ENCODE results near the gene CHRDL2.

CHRDL2 gene, protein sequence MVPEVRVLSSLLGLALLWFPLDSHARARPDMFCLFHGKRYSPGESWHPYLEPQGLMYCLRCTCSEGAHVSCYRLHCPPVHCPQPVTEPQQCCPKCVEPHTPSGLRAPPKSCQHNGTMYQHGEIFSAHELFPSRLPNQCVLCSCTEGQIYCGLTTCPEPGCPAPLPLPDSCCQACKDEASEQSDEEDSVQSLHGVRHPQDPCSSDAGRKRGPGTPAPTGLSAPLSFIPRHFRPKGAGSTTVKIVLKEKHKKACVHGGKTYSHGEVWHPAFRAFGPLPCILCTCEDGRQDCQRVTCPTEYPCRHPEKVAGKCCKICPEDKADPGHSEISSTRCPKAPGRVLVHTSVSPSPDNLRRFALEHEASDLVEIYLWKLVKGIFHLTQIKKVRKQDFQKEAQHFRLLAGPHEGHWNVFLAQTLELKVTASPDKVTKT

DNA sequence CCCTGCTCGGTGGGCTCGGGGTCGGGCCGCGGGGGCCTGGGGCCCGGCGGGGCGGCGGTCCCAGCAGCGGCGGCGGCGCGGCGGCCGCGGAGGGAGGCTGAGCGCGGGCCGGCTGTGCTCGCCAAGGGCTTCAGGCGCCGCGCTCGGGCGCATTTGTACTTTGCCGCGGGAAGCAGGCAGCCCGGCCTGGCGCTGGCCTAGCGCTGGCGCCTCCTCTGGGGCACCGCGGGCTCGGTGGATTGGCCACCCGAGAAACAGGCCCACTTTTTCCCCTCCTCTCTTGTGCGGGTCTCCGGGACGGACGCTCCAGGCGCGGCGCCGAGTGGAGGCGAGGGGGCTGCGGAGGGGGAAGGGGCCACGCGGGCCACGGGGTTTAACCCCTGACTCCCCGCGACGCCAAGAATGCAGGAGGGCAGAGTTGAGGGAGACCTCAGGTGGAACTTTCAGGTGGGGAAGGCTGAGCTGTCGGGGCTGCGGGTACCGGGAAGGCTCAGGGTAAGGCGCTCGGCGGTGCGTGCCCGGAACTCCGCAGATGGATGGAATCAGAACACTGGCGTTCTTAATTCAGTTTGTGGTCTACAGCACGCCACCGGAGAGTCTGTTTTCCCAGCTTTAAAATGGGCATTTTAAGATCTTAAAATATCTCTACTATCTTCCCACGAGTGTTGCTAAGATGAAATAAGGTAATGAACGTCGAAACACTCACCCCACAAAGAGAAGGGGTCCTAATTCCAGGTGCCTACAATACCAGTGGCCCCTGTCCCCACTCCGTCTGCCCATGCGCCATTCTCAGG is at the start of gene CHRDL2:
Gene CHRDL2 (minus strand): TSS at position 126 of the 794 bp plus-strand sequence. CDS start 538 bp downstream, outside the sequence.
- TF ChIP-seq, protein P1, sequence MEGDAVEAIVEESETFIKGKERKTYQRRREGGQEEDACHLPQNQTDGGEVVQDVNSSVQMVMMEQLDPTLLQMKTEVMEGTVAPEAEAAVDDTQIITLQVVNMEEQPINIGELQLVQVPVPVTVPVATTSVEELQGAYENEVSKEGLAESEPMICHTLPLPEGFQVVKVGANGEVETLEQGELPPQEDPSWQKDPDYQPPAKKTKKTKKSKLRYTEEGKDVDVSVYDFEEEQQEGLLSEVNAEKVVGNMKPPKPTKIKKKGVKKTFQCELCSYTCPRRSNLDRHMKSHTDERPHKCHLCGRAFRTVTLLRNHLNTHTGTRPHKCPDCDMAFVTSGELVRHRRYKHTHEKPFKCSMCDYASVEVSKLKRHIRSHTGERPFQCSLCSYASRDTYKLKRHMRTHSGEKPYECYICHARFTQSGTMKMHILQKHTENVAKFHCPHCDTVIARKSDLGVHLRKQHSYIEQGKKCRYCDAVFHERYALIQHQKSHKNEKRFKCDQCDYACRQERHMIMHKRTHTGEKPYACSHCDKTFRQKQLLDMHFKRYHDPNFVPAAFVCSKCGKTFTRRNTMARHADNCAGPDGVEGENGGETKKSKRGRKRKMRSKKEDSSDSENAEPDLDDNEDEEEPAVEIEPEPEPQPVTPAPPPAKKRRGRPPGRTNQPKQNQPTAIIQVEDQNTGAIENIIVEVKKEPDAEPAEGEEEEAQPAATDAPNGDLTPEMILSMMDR (conservative IDR thresholded peaks at IDR 0.05; ENCODE audit: low read depth), result no peak
- DNase-seq (ENCODE audit: low spot score), result no peak
- ChIA-PET POLR2A (ENCODE audit: low non-redundant PET) (no interaction called here), CTCF (interaction anchor here (0.6 to 0.8 kb wide), 2 partner anchors 8 to 24 kb away, joined by 3 to 7 read pairs; no protein-coding TSS in a partner anchor)
- H3K27ac ChIP-seq, result no peak within 1 kb of the TSS

DNA sequence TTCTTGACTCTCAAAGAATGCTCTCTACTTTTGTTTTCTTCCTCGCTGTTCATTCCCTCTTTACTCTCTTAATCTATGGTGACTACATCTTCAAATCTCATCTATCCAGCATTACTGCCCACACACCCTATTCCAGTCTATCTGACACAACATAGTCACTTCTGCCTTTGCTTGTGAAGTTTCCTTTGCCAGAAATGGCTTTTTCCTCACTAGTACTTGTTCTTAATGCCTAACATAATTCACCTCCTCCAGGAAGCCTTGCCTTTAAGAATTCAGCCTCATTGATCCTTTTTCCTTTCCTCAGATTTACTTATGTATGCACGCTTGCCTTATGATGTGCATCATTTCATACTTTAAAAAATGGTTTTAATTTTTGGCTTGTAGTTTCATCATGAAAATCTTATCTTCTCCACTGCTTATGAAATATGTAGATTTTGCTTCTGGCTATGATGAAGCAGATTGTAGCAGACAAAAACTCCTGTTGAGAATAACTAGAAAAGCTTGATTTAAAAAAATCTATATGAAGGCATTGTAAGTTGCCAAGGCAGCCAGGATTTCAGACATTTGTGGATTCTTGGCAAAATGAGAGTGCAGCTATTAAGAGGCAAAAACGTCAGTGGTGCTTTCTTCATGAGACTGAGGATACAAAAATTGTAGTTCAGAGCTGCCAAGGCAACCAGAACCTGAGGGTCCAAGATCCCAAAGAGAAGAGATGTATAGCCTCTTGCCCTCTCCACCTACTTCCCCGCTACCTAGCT is 49.2 kb upstream of the CHRDL2 start:
- DNase-seq (ENCODE audit: low spot score), result no peak
- TF ChIP-seq, protein P1 (conservative IDR thresholded peaks at IDR 0.05; ENCODE audit: low read depth), result no peak
- POLR2A ChIA-PET (ENCODE audit: low non-redundant PET), result no interaction called here
- CTCF ChIA-PET, result interaction anchor here (0.6 kb wide), 1 partner anchor 22 kb away, joined by 5 read pairs; no protein-coding TSS in a partner anchor
- no peak overlapping the region for H3K27ac ChIP-seq

DNA sequence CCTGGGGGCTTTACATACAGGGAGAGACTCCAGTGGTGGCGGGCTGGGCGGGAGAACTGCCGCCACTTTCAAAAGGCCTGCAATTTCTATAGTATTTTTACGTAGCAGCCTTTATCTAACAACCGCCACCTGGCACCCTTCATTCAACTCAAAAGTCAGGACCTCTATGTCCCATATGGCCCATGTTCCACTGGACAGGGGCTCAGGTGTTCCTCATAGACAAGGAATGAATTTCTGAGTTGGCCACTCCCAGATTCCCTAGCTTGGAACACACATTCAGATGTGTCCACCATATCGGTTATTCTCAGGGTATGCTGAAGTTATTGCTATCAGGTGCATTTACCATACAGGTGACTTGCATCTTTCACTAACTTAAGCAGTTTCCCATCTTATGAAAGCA is 47.4 kb upstream of the CHRDL2 start:
- CTCF ChIA-PET, result no interaction called here
- no peak overlapping the region for H3K27ac ChIP-seq
- TF ChIP-seq, protein P1 (conservative IDR thresholded peaks at IDR 0.05; ENCODE audit: low read depth), result no peak
- POLR2A ChIA-PET (ENCODE audit: low non-redundant PET), result no interaction called here
- DNase-seq (ENCODE audit: low spot score), result no peak

DNA sequence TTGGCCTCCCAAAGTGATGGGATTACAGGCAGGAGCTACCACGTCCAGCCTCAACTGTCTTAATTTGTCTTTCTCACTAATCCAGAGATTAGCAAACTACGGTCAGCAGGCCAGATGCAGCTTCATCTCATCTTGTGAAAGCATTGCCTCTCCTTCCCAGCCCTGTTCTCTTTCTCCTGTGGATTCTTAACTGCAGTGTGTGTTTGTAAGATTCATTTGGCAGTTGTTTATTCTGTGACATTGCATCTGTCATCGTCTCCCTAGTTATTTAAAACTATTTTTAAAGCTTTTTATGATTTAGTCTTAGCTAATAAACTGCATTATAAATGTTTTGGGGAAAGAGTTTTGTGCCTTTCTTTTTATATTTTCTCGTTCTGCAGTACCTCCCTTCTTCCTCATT is 46.7 kb upstream of the CHRDL2 start:
- no peak overlapping the region for H3K27ac ChIP-seq
- ChIA-PET POLR2A (ENCODE audit: low non-redundant PET) (no interaction called here), CTCF (no interaction called here)
- TF ChIP-seq, protein P1 (conservative IDR thresholded peaks at IDR 0.05; ENCODE audit: low read depth), result no peak
- no peak for DNase-seq (ENCODE audit: low spot score)

DNA sequence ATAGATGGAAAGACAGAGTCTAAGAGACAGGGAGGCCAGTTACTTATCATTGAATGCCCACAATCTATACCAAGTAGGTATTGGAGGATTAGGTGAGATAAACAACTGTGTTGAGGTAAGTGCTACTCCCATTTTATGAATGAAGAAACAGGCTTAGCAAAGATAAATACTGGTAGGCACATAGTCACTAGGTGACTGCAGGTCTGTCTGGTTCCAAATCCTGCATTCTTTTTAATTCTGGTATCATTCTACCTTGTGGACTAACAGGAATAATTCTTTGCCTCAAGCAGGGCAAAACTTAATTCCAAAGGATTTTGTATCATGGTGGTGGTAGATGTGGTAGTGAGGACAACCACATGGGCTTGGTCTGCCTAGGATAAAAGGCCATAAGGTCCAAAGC is 45.8 kb upstream of the CHRDL2 start:
- ChIA-PET CTCF (no interaction called here), POLR2A (ENCODE audit: low non-redundant PET) (no interaction called here)
- no peak for DNase-seq (ENCODE audit: low spot score)
- TF ChIP-seq, protein P1 (conservative IDR thresholded peaks at IDR 0.05; ENCODE audit: low read depth), result no peak
- no peak overlapping the region for H3K27ac ChIP-seq

DNA sequence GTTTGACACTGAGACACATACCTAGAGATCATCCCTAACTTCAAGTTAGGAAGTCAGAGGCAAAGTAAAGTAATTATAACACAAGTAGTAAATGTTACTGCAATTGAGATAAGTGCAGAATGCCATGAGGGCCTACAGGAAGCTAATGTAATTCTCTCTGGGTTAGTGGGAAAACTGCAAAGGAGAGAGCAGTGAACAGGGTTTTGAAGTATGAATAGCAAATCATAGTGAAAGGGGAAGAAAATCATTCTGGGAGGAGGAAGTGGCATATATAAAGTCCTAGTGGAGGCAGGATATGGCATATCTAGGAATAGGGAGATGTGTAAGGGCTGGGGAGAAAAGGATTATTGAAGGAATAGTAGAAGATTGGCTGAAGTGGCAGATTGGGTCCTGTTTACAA is 45.3 kb upstream of the CHRDL2 start:
- TF ChIP-seq, protein P1 (conservative IDR thresholded peaks at IDR 0.05; ENCODE audit: low read depth), result no peak
- no peak for DNase-seq (ENCODE audit: low spot score)
- ChIA-PET POLR2A (ENCODE audit: low non-redundant PET) (no interaction called here), CTCF (no interaction called here)
- H3K27ac ChIP-seq, result no peak overlapping the region
